Frontal cortex (tissue), 4 donors: ENCODE measurements around the gene DISP3. TPM values are rescaled to one million over a fixed set of nuclear protein-coding genes. Genes with fewer than 3 reads are reported as not detected.

ENCODE experiments used
- DNase-seq, 2 donors: peaks; one replicate each; pipeline ENCODE4 v3.0.0; 2012; ENCODE audit warnings: low spot score in 2 of 2
- FAIRE-seq: peaks from 2 replicates; lab custom pipeline; 2012; peaks lifted over from hg19 to GRCh38; lab: Jason Lieb, UNC
- total RNA-seq: library from RNA; depleted of rRNA; stranded (reverse); fragments of >200 nt; gene quantifications from one replicate; pipeline ENCODE4 v1.2.3, GENCODE V29; 2014
- donor health status: control.
- donor health status: control.
- donor health status: control.

Gene DISP3
- total RNA-seq, 1 donor from 2014 or later = 12.2 TPM

DNA sequence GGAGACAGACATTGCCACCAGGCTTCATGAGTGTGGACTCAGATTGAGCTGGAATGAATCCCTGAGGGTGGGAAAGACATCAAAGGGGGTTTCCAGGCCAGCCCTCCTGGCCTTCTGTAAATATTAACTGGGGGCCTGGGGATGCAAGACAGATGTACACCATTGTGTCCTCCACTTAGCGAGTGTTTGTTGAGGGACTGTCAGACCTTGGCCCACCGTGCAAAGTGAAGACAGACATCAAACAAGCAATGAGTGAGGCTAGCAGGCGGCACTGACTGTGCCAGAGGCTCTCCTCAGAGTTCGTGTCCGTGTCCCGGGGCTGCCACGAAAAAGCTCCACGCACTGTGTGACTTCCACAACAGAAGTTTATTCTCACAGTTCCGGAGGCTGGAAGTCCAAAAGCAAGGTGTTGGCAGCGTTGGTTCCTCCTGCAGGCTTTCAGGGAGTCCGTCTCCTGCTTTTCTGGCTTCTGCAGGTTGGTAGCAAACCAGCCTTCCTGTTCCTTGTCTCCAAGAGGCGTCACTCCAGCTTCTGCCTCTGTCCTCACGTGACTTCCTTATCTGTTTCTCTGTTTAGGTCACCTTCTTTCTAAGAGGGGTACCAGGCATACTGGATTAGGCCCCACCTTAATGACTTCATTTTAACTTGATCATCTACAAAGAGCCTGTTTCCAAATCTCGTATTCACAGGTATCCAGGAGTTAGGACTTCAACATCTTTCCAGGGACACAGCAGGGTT lies 59.1 kb downstream of the DISP3 start:
- DNase-seq (no peak), FAIRE-seq (no peak)

- FAIRE-seq = no peak
These were observed 59.9 kb downstream of the DISP3 start for GRCh38 chr1:11538886-11539285.

GRCh38 chr1:11539850-11540772 lies 61.2 kb downstream of the DISP3 start:
- DNase-seq (no peak), FAIRE-seq (no peak)

More at GRCh38 chr1:11538886-11539285, 59.9 kb downstream of the DISP3 start:
- no peak for DNase-seq

GRCh38 chr1:11540773-11541160 lies 61.8 kb downstream of the DISP3 start:
- DNase-seq (no peak), FAIRE-seq (no peak)

- FAIRE-seq (no peak), DNase-seq (no peak)
These were observed 62.3 kb downstream of the DISP3 start for GRCh38 chr1:11541236-11541635.

GRCh38 chr1:11541956-11542355 lies 63.0 kb downstream of the DISP3 start:
- FAIRE-seq (no peak), DNase-seq (no peak)

- DNase-seq (no peak), FAIRE-seq (no peak)
These were observed 64.4 kb downstream of the DISP3 start for GRCh38 chr1:11543392-11543791.

- DNase-seq (no peak), FAIRE-seq (no peak)
These were observed 64.8 kb downstream of the DISP3 start for GRCh38 chr1:11543796-11544195.

- no peak for FAIRE-seq
- no peak for DNase-seq
These were observed 67.5 kb downstream of the DISP3 start for GRCh38 chr1:11546456-11546855.

- DNase-seq = peak; percentile 51 to 53
- FAIRE-seq = no peak
These were observed 71.8 kb downstream of the DISP3 start for GRCh38 chr1:11550664-11551283.

GRCh38 chr1:11558276-11558675 lies 79.3 kb downstream of the DISP3 start:
- DNase-seq (no peak), FAIRE-seq (no peak)

GRCh38 chr1:11558871-11559590 lies 80.1 kb downstream of the DISP3 start:
- no peak for FAIRE-seq
- DNase-seq = no peak

DNA sequence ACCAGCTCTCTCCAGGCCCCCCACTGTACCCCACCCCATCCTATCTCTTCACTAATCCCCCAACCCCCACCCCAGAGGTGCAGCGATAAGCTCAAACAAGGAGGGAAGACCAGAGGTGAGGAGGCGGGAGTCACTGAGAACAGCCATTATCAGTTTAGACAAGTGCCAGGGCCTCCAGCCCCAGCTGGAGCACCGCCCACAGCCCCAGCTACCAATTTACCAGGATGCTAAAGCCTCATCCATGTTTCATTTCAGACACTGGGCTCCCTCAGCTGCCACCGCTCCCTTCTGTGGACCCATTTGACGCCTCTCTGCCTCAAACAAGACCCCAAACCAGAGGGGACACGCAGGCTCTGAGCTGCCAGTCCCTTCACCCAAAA lies 80.6 kb downstream of the DISP3 start:
- FAIRE-seq (no peak), DNase-seq (no peak)

DNA sequence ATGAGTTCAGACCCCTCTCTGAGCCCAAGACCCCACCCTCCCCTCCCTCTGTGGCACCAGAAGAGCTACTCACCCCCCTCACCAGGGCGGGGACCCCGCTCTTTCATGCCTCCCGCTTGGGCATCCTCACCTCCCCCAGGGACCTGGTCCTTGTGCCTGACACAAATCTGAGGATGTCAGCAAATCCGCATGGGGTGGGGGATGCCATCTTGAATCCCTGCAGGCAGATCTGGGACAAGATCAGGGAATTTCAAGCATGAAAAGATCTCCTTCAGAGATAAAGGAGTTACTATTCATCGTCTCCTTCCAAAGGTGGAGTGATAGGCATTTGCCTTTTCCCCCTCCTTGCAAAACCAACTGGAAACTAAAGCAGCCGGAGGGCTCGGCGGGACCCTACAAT lies 81.1 kb downstream of the DISP3 start:
- no peak for DNase-seq
- FAIRE-seq = no peak

DNA sequence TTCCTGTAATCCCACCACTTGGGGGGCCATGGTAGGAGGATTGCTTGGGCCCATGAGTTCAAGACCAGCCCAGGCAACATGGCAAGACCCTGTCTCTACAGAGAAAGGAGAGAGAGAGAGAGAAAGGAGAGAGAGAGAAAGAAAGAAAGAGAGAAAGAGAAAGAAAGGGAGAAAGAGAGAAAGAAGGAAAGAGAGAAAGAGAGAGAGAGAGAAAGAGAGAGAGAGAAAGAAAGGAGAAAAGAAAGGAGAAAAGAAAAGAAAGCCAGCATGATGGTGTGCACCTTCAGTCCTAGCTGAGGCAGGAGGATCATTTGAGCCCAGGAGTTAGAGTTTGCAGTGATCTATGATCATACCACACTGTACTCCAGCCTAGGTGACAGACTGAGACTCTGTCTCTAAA lies 82.8 kb downstream of the DISP3 start:
- FAIRE-seq = no peak
- no peak for DNase-seq

- no peak for FAIRE-seq
- no peak for DNase-seq
These were observed 83.7 kb downstream of the DISP3 start for GRCh38 chr1:11562664-11563063.

DNA sequence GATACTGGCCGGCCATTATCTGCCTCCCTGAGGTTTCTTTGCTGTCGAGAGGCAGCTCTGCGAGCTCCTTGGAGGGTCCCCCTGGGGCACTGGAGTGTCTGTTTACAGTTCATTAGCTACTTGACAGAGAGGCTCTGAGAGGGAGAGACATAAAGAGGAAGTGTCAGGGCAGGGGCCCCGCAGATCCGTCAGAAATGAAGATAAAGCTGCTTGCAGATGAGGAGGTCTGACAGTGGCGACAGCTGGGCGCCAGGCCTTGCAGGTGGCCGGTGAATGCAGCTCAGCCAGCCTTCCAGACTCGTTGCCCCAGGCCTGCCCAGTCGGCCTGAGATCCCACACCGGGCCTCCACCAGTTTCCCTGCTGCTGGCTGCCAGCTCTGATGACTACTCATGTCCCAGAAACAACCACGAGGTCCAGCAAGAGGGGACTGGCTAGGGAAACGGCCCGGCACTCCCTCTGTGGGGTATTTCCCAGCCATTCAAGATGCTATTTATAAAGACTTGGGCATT lies 84.7 kb downstream of the DISP3 start:
- DNase-seq (no peak), FAIRE-seq (no peak)

DNA sequence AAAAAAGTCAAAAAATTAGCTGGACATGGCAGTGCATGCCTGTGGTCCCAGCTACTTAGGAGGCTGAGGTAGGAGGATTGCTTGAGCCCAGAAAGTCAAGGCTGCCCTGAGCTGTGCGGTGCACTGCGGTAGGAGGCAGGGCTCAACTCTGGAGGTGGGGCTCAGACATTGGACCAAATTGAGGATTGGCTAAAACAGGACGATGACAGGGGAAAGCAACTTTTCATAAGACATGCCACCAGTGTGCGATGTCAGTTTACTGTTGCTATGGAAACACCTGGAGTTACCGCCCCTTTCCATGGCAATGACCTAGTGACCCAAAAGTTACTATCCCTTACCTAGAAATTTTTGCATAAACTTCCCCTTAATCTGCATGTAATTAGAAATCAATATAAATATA lies 85.3 kb downstream of the DISP3 start:
- no peak for DNase-seq
- FAIRE-seq = no peak

DNA sequence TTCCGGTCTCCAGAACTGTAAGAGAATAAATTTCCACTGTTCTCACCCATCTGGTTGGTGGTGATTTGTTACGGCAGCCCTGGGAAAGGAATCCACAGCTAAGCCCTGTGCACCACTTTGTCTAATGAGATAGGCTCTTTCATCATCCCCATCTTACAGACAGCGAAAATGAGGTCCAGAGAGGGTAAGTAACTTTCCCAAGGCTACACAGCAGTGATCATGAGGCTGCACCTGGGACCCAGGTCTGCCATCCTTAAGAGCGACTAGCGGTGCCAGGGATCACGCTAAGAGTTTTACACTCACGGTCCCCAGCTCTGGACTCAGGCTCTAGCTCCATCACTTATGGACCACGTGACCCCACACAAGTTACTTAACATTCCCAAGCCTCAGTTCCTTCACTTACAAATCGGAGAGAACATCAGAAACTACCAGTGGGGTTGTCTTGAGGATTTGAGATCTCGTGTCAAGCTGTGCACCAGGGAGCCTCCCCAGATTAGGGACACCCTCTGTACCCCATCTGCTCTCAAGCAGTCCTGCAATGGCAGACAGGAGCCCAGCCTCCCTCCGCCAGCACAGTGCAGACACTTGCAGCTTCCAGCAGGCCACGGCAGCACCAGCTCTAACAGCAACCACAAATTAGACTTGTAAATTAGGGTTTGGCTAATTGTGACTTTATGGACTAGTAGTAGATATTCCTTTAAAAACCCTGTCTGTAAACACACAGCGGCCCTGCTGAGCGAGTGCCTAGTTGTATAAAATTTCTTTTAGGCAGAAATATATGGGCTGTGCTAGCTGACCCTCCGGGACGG lies 87.3 kb downstream of the DISP3 start:
- FAIRE-seq (no peak), DNase-seq (no peak)
